IgD-negative memory B cell (primary cell): ENCODE measurements around the gene CDKN1A. TPM values are rescaled to one million over a fixed set of nuclear protein-coding genes. Genes with fewer than 3 reads are reported as not detected.

Experiments
- H3K27ac Mint-ChIP-seq, 3 donors: one replicate each; pipeline ENCODE4 v1.8.0; 2020 to 2022; ENCODE audit warnings: mild to moderate bottlenecking in 3 of 3, mixed read lengths in 3 of 3, moderate library complexity in 1 of 3
- H3K27me3 Mint-ChIP-seq: one replicate; pipeline ENCODE4 v1.8.0; 2021; ENCODE audit warnings: mixed read lengths
- H3K36me3 Mint-ChIP-seq: one replicate; pipeline ENCODE4 v1.8.0; 2020; ENCODE audit warnings: mild to moderate bottlenecking, mixed read lengths
- H3K4me1 Mint-ChIP-seq, 3 donors: one replicate each; pipeline ENCODE4 v1.8.0; 2020 to 2022; ENCODE audit warnings: mixed read lengths in 3 of 3, mild to moderate bottlenecking in 1 of 3
- H3K4me3 Mint-ChIP-seq, 4 donors: one replicate each; pipeline ENCODE4 v1.8.0; 2020 to 2022; ENCODE audit warnings: mild to moderate bottlenecking in 4 of 4, mixed read lengths in 4 of 4, moderate library complexity in 3 of 4
- H3K9me3 Mint-ChIP-seq, 3 donors: one replicate each; pipeline ENCODE4 v1.8.0; 2020 to 2021; ENCODE audit warnings: mixed read lengths in 3 of 3, mild to moderate bottlenecking in 1 of 3
- polyA plus RNA-seq: library from polyadenylated mRNA; unstranded; fragments of 300-500 nt; fragmentation: Illumina TruSeq; gene quantifications from one replicate; pipeline ENCODE4 v1.2.3, GENCODE V29; 2021

The CDKN1A gene
- 81.1 TPM for polyA plus RNA-seq

- H3K36me3 Mint-ChIP-seq, result peaks cover 1% of the 10 kb centered on the region
- peak within 1 kb of the TSS; percentile 92 to 99 (median 98) for H3K4me3 Mint-ChIP-seq
- H3K4me1 Mint-ChIP-seq, result peaks cover 24 to 28% (median 24%) of the 10 kb centered on the region in 3 donors
Observed at GRCh38 chr6:36678488-36679042, at the start of gene CDKN1A. CDKN1A (plus strand) TSS chr6:36678714; CDS start chr6:36684102, 5,388 bp downstream.

GRCh38 chr6:36629784-36630183, 48.7 kb upstream of the CDKN1A start:
- peak overlapping the region in 1 of 3 donors; percentile 92 for H3K27ac Mint-ChIP-seq
- peaks cover 8 to 17% (median 12%) of the 10 kb centered on the region in 3 donors for H3K4me1 Mint-ChIP-seq
- no peak overlapping the region for H3K4me3 Mint-ChIP-seq
- H3K27me3 Mint-ChIP-seq, result no peaks in the 10 kb centered on the region
- no peaks in the 10 kb centered on the region for H3K9me3 Mint-ChIP-seq
- H3K36me3 Mint-ChIP-seq, result no peaks in the 10 kb centered on the region

More at GRCh38 chr6:36678488-36679042, at the start of gene CDKN1A:
- Mint-ChIP-seq H3K27ac (peak within 1 kb of the TSS; percentile 98 to 100 (median 99)), H3K27me3 (no peaks in the 10 kb centered on the region), H3K9me3 (no peaks in the 10 kb centered on the region)

- H3K9me3 Mint-ChIP-seq, result no peaks in the 10 kb centered on the region
- no peak overlapping the region for H3K27ac Mint-ChIP-seq
- peaks cover 8 to 17% (median 12%) of the 10 kb centered on the region in 3 donors for H3K4me1 Mint-ChIP-seq
- no peaks in the 10 kb centered on the region for H3K36me3 Mint-ChIP-seq
- no peak overlapping the region for H3K4me3 Mint-ChIP-seq
- peaks cover 2% of the 10 kb centered on the region for H3K27me3 Mint-ChIP-seq
Observed at GRCh38 chr6:36631326-36632011, 47.0 kb upstream of the CDKN1A start.

- Mint-ChIP-seq H3K27me3 (peaks cover 2% of the 10 kb centered on the region), H3K36me3 (no peaks in the 10 kb centered on the region), H3K4me3 (no peak overlapping the region), H3K9me3 (no peaks in the 10 kb centered on the region), H3K27ac (no peak overlapping the region), H3K4me1 (peaks cover 8 to 14% (median 11%) of the 10 kb centered on the region in 3 donors)
Observed at GRCh38 chr6:36633370-36633769, 45.1 kb upstream of the CDKN1A start.

- no peaks in the 10 kb centered on the region for H3K36me3 Mint-ChIP-seq
- H3K27me3 Mint-ChIP-seq, result peaks cover 2% of the 10 kb centered on the region
- no peak overlapping the region for H3K4me3 Mint-ChIP-seq
- H3K4me1 Mint-ChIP-seq, result peaks cover 7 to 13% (median 8%) of the 10 kb centered on the region in 3 donors
- H3K27ac Mint-ChIP-seq, result no peak overlapping the region
- no peaks in the 10 kb centered on the region for H3K9me3 Mint-ChIP-seq
Observed at GRCh38 chr6:36633915-36634314, 44.6 kb upstream of the CDKN1A start.

GRCh38 chr6:36634317-36635108, 44.0 kb upstream of the CDKN1A start:
- peaks cover 2 to 7% (median 4%) of the 10 kb centered on the region in 3 donors for H3K4me1 Mint-ChIP-seq
- H3K9me3 Mint-ChIP-seq, result no peaks in the 10 kb centered on the region
- H3K27ac Mint-ChIP-seq, result no peak overlapping the region
- peaks cover 2% of the 10 kb centered on the region for H3K27me3 Mint-ChIP-seq
- H3K4me3 Mint-ChIP-seq, result no peak overlapping the region
- no peaks in the 10 kb centered on the region for H3K36me3 Mint-ChIP-seq

- Mint-ChIP-seq H3K27me3 (peaks cover 2% of the 10 kb centered on the region), H3K27ac (peak overlapping the region in 1 of 3 donors; percentile 50), H3K9me3 (no peaks in the 10 kb centered on the region), H3K4me1 (peaks cover 0 to 1% (median 0%) of the 10 kb centered on the region in 3 donors), H3K36me3 (no peaks in the 10 kb centered on the region), H3K4me3 (peak overlapping the region in 1 of 4 donors; percentile 23)
Observed at GRCh38 chr6:36636283-36636682, 42.2 kb upstream of the CDKN1A start.

- no peaks in the 10 kb centered on the region for H3K36me3 Mint-ChIP-seq
- H3K9me3 Mint-ChIP-seq, result no peaks in the 10 kb centered on the region
- H3K27ac Mint-ChIP-seq, result peak overlapping the region in 1 of 3 donors; percentile 50
- no peak overlapping the region for H3K4me3 Mint-ChIP-seq
- peaks cover 2% of the 10 kb centered on the region for H3K27me3 Mint-ChIP-seq
- H3K4me1 Mint-ChIP-seq, result peaks cover 0 to 1% (median 0%) of the 10 kb centered on the region in 3 donors
Observed at GRCh38 chr6:36636687-36637418, 41.7 kb upstream of the CDKN1A start.

- Mint-ChIP-seq H3K27ac (no peak overlapping the region), H3K27me3 (peaks cover 2% of the 10 kb centered on the region), H3K4me3 (no peak overlapping the region), H3K9me3 (no peaks in the 10 kb centered on the region), H3K4me1 (peaks cover 0 to 1% (median 0%) of the 10 kb centered on the region in 3 donors), H3K36me3 (no peaks in the 10 kb centered on the region)
Observed at GRCh38 chr6:36638579-36638978, 39.9 kb upstream of the CDKN1A start.

- no peak overlapping the region for H3K27ac Mint-ChIP-seq
- no peaks in the 10 kb centered on the region for H3K9me3 Mint-ChIP-seq
- peaks cover 0 to 1% (median 0%) of the 10 kb centered on the region in 3 donors for H3K4me1 Mint-ChIP-seq
- peaks cover 2% of the 10 kb centered on the region for H3K27me3 Mint-ChIP-seq
- H3K4me3 Mint-ChIP-seq, result no peak overlapping the region
- no peaks in the 10 kb centered on the region for H3K36me3 Mint-ChIP-seq
Observed at GRCh38 chr6:36639171-36639808, 39.2 kb upstream of the CDKN1A start.

GRCh38 chr6:36641543-36641942, 37.0 kb upstream of the CDKN1A start:
- no peak overlapping the region for H3K4me3 Mint-ChIP-seq
- H3K27me3 Mint-ChIP-seq, result no peaks in the 10 kb centered on the region
- peaks cover 0 to 4% (median 0%) of the 10 kb centered on the region in 3 donors for H3K4me1 Mint-ChIP-seq
- no peak overlapping the region for H3K27ac Mint-ChIP-seq
- H3K36me3 Mint-ChIP-seq, result no peaks in the 10 kb centered on the region
- H3K9me3 Mint-ChIP-seq, result no peaks in the 10 kb centered on the region

GRCh38 chr6:36642913-36643817, 35.3 kb upstream of the CDKN1A start:
- no peak overlapping the region for H3K4me3 Mint-ChIP-seq
- no peaks in the 10 kb centered on the region for H3K9me3 Mint-ChIP-seq
- H3K27ac Mint-ChIP-seq, result no peak overlapping the region
- H3K4me1 Mint-ChIP-seq, result peaks cover 0 to 4% (median 0%) of the 10 kb centered on the region in 3 donors
- no peaks in the 10 kb centered on the region for H3K36me3 Mint-ChIP-seq
- H3K27me3 Mint-ChIP-seq, result no peaks in the 10 kb centered on the region

- H3K4me1 Mint-ChIP-seq, result peaks cover 0 to 3% (median 0%) of the 10 kb centered on the region in 3 donors
- H3K4me3 Mint-ChIP-seq, result no peak overlapping the region
- no peaks in the 10 kb centered on the region for H3K27me3 Mint-ChIP-seq
- H3K36me3 Mint-ChIP-seq, result no peaks in the 10 kb centered on the region
- no peak overlapping the region for H3K27ac Mint-ChIP-seq
- H3K9me3 Mint-ChIP-seq, result no peaks in the 10 kb centered on the region
Observed at GRCh38 chr6:36643977-36644376, 34.5 kb upstream of the CDKN1A start.
